Liver (tissue), 9 donors: ENCODE data around the gene TXNRD2. TPM values are rescaled to one million over a fixed set of nuclear protein-coding genes. Genes with fewer than 3 reads are reported as not detected.

Experiments used
- DNase-seq: peaks from one replicate; pipeline ENCODE4 v3.0.0-alpha.2; 2017; ENCODE audit warnings: low spot score
- H3K27ac ChIP-seq, 2 donors: one replicate each; pipeline ENCODE4 v1.7.0; 2013; ENCODE audit warnings: inconsistent platforms in 2 of 2, low read length in 2 of 2, control low read depth in 1 of 2, low read depth in 1 of 2, mild to moderate bottlenecking in 1 of 2
- H3K27me3 ChIP-seq, 4 donors: one replicate each; pipeline versions ENCODE4 v1.6.1 to v1.7.0; 2013; ENCODE audit warnings: low read length in 3 of 4, inconsistent platforms in 1 of 4, mild to moderate bottlenecking in 1 of 4, moderate library complexity in 1 of 4; ENCODE audit not compliant: control insufficient read depth in 4 of 4, insufficient read depth in 4 of 4
- H3K36me3 ChIP-seq, 4 donors: one replicate each; pipeline versions ENCODE4 v1.6.1 to v1.7.0; 2013; ENCODE audit warnings: low read length in 3 of 4, mild to moderate bottlenecking in 3 of 4, low read depth in 1 of 4, moderate library complexity in 1 of 4; ENCODE audit not compliant: control insufficient read depth in 4 of 4, insufficient read depth in 3 of 4
- H3K4me1 ChIP-seq, 4 donors: one replicate each; pipeline versions ENCODE4 v1.6.1 to v1.7.0; 2013; ENCODE audit warnings: low read length in 3 of 4, mild to moderate bottlenecking in 3 of 4, moderate library complexity in 1 of 4; ENCODE audit not compliant: control insufficient read depth in 4 of 4, insufficient read depth in 4 of 4
- H3K4me3 ChIP-seq, 3 donors: one replicate each; pipeline versions ENCODE4 v1.6.1 to v1.7.0; 2013; ENCODE audit warnings: low read length in 3 of 3, control low read depth in 1 of 3, low read depth in 1 of 3, mild to moderate bottlenecking in 1 of 3
- H3K9ac ChIP-seq, 2 donors: one replicate each; pipeline ENCODE4 v1.7.0; 2013; ENCODE audit warnings: low read length in 2 of 2, mild to moderate bottlenecking in 2 of 2, moderate library complexity in 2 of 2, control low read depth in 1 of 2, low read depth in 1 of 2
- H3K9me3 ChIP-seq, 4 donors: one replicate each; pipeline versions ENCODE4 v1.6.1 to v1.7.0; 2013; ENCODE audit warnings: low read length in 3 of 4; ENCODE audit not compliant: control insufficient read depth in 4 of 4
- ATF3 ChIP-seq: IDR thresholded peaks from 2 replicates; pipeline ENCODE4 v1.6.1; 2016; ENCODE audit warnings: antibody characterized with exemption
- CTCF ChIP-seq: fragments of 150-350 bp; IDR thresholded peaks from 2 replicates; pipeline ENCODE4 v1.5.1; 2017; ENCODE audit warnings: improper control_type of control experiment, low read depth, low read length; ENCODE audit not compliant: missing input control
- EGR1 ChIP-seq, 2 donors: IDR thresholded peaks; 2 replicates each; pipeline ENCODE4 v1.6.1; 2016 to 2018; ENCODE audit warnings: antibody characterized with exemption in 2 of 2, low read depth in 2 of 2
- FOXA1 ChIP-seq: IDR thresholded peaks from 2 replicates; pipeline ENCODE4 v1.6.1; 2016; ENCODE audit warnings: antibody characterized with exemption
- FOXA2 ChIP-seq: IDR thresholded peaks from 2 replicates; pipeline ENCODE4 v1.6.1; 2016; ENCODE audit warnings: antibody characterized with exemption
- GABPA ChIP-seq, 2 donors: IDR thresholded peaks in 1 of 2; conservative IDR thresholded peaks in 1 of 2; 2 replicates each; pipeline ENCODE4 v1.6.1; 2016; ENCODE audit warnings: antibody characterized with exemption in 2 of 2, mild to moderate bottlenecking in 1 of 2, moderate library complexity in 1 of 2
- HNF4A ChIP-seq, 2 donors: conservative IDR thresholded peaks; 2 replicates each; pipeline ENCODE4 v1.6.1; 2016; ENCODE audit warnings: antibody characterized with exemption in 2 of 2, mild to moderate bottlenecking in 2 of 2
- HNF4G ChIP-seq: IDR thresholded peaks from 2 replicates; pipeline ENCODE4 v1.6.1; 2016; ENCODE audit warnings: antibody characterized with exemption
- JUND ChIP-seq, 2 donors: IDR thresholded peaks; 2 replicates each; pipeline ENCODE4 v1.6.1; 2016; ENCODE audit warnings: antibody characterized with exemption in 2 of 2
- NR2F2 ChIP-seq: IDR thresholded peaks from 2 replicates; pipeline ENCODE4 v1.6.1; 2016; ENCODE audit warnings: antibody characterized with exemption
- RAD21 ChIP-seq, 2 donors: IDR thresholded peaks; 2 replicates each; pipeline ENCODE4 v1.6.1; 2016; ENCODE audit warnings: antibody characterized with exemption in 2 of 2, mild to moderate bottlenecking in 2 of 2
- REST ChIP-seq: IDR thresholded peaks from 2 replicates; pipeline ENCODE4 v1.6.1; 2016; ENCODE audit warnings: antibody characterized with exemption, mild to moderate bottlenecking
- RXRA ChIP-seq, 2 donors: IDR thresholded peaks; 2 replicates each; pipeline ENCODE4 v1.6.1; 2017 to 2018; ENCODE audit warnings: antibody characterized with exemption in 2 of 2, mild to moderate bottlenecking in 1 of 2
- SP1 ChIP-seq: IDR thresholded peaks from 2 replicates; pipeline ENCODE4 v1.6.1; 2018; ENCODE audit warnings: antibody characterized with exemption, mild to moderate bottlenecking
- TAF1 ChIP-seq: conservative IDR thresholded peaks from 2 replicates; pipeline ENCODE4 v1.6.1; 2016; ENCODE audit warnings: antibody characterized with exemption, mild to moderate bottlenecking
- YY1 ChIP-seq: IDR thresholded peaks from 2 replicates; pipeline ENCODE4 v1.6.1; 2016; ENCODE audit warnings: antibody characterized with exemption, mild to moderate bottlenecking
- ZBTB33 ChIP-seq: IDR thresholded peaks from 2 replicates; pipeline ENCODE4 v1.6.1; 2016; ENCODE audit warnings: antibody characterized with exemption
- WGBS: extraction: QIAGEN DNeasy Blood & Tissue Kit; methylation state at CpG from one replicate; pipeline ENCODE4 v1.1.7; 2013; 5-methylcytosine and 5-hydroxymethylcytosine counted together
- polyA plus RNA-seq, 2 donors: library from polyadenylated mRNA; stranded (reverse) in 1 of 2; unstranded in 1 of 2; fragments of 200-250 nt in 1 of 2; fragments of >200 nt in 1 of 2; fragmentation: Nextera tagmentation in 1 of 2; extraction: Ambion mirVana in 1 of 2; gene quantifications; one replicate each; pipeline versions ENCODE4 v1.2.1 to v1.2.3, GENCODE V29; 2013 to 2015
- total RNA-seq, 2 donors: library from RNA; depleted of rRNA; stranded (reverse); fragments of >200 nt; gene quantifications; one replicate each; pipeline ENCODE4 v1.2.3, GENCODE V29; 2014
- TF ChIP-seq, protein P1 (sequence below): IDR thresholded peaks from 2 replicates; pipeline ENCODE4 v1.6.1; 2016; ENCODE audit warnings: antibody characterized with exemption
- donor health status: healthy.
- donor health status: healthy.
- donor health status: healthy.
- donor health status: healthy.
- donor health status: healthy.

Gene TXNRD2
- total and polyA plus RNA-seq, 4 donors, result 22.2 to 41.3 (median 33.6) TPM

- WGBS, result under 1% methylated on average over 49 of the region's 49 CpGs
- DNase-seq, result peak; percentile 36
- Histone ChIP-seq H3K36me3 (peaks cover 0 to 13% (median 9%) of the 10 kb centered on the region in 4 donors), H3K9me3 (no peaks in the 10 kb centered on the region), H3K27ac (peak overlapping the region; percentile 47 to 95), H3K27me3 (no peaks in the 10 kb centered on the region), H3K4me1 (peaks cover 10 to 27% (median 24%) of the 10 kb centered on the region in 4 donors), H3K9ac (peak overlapping the region; percentile 14 to 73), H3K4me3 (peak overlapping the region; percentile 68 to 91 (median 78))
- no peak for TF ChIP-seq JUND (IDR thresholded peaks at IDR 0.05)
- no peak for TF ChIP-seq FOXA2
- no peak for TF ChIP-seq HNF4G
- TF ChIP-seq RAD21 (IDR thresholded peaks at IDR 0.05), result no peak
- TF ChIP-seq ZBTB33, result no peak
- TF ChIP-seq YY1, result no peak
- TF ChIP-seq RXRA (IDR thresholded peaks at IDR 0.05), result no peak
- no peak for TF ChIP-seq FOXA1
Observed at GRCh38 chr22:19853879-19854777, 87.5 kb downstream of the TXNRD2 start.

GRCh38 chr22:19853058-19853878, 88.3 kb downstream of the TXNRD2 start:
- no peak for DNase-seq
- H3K9me3 ChIP-seq, result no peaks in the 10 kb centered on the region
- H3K9ac ChIP-seq, result peak overlapping the region; percentile 14 to 73
- H3K27ac ChIP-seq, result no peak overlapping the region
- H3K4me1 ChIP-seq, result peaks cover 10 to 35% (median 26%) of the 10 kb centered on the region in 4 donors
- peak overlapping the region; percentile 68 to 91 (median 78) for H3K4me3 ChIP-seq
- WGBS, result 54% methylated on average over 11 of the region's 11 CpGs
- TF ChIP-seq SP1 (no peak), RXRA (IDR thresholded peaks at IDR 0.05) (no peak), EGR1 (IDR thresholded peaks at IDR 0.05; ENCODE audit: low read depth in 2 of 2) (no peak), ATF3 (no peak), HNF4A (conservative IDR thresholded peaks at IDR 0.05) (no peak), FOXA2 (no peak), JUND (IDR thresholded peaks at IDR 0.05) (no peak), REST (no peak), GABPA (IDR thresholded peaks at IDR 0.05 in 1 of 2, conservative IDR thresholded peaks at IDR 0.05 in 1 of 2) (no peak), FOXA1 (no peak), RAD21 (IDR thresholded peaks at IDR 0.05) (no peak), YY1 (no peak), HNF4G (no peak), TAF1 (no peak), NR2F2 (no peak), CTCF (no peak), ZBTB33 (no peak)
- TF ChIP-seq, protein P1, sequence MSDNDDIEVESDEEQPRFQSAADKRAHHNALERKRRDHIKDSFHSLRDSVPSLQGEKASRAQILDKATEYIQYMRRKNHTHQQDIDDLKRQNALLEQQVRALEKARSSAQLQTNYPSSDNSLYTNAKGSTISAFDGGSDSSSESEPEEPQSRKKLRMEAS, result no peak
- no peaks in the 10 kb centered on the region for H3K27me3 ChIP-seq
- H3K36me3 ChIP-seq, result peaks cover 0 to 13% (median 9%) of the 10 kb centered on the region in 4 donors
